Measurements from ENCODE around the gene CIDEB.

Gene CIDEB

DNA sequence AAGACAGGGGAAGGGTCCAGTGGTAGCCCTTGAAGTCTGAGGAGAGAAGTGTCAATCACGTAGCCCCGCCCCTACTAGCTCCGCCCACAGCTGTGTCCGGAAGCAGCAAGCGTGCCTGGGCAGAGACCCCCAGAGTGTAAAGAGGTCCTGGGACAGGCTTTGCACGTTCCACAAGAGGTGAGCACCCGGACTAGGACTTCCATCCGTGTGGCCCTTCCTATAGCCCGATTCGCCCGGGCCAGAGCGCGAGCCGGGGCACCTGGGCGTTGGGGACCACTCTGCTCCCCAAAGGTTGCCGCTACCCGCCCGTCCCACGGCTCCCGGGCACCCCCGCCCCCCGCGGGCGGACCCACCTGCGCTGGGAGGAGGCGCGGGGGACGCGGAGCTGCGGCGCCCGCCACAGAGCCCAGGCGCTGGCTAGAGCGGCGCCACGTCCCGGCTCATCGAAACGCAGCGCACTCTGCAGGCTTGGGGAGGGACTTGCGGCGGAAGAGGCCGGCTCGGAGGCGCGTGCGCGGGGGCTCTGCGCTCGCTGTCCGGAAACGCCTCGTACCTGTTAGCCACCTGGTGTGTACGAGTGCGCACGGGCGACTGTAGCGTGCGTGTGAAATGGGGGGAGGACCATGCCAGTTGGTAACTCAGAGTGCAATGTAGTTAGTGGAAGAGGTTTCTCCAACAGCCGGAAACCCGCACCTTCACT is 36.5 kb downstream of the CIDEB start, which contains the start of gene RABGGTA:
TSS of gene RABGGTA (minus strand) at position 464 of the 700 bp plus-strand sequence. CDS start 482 bp downstream, outside the sequence.
- in situ Hi-C loops (cut with MboI; ENCODE audit: low sequenced_read_pairs): no loop called here

DNA sequence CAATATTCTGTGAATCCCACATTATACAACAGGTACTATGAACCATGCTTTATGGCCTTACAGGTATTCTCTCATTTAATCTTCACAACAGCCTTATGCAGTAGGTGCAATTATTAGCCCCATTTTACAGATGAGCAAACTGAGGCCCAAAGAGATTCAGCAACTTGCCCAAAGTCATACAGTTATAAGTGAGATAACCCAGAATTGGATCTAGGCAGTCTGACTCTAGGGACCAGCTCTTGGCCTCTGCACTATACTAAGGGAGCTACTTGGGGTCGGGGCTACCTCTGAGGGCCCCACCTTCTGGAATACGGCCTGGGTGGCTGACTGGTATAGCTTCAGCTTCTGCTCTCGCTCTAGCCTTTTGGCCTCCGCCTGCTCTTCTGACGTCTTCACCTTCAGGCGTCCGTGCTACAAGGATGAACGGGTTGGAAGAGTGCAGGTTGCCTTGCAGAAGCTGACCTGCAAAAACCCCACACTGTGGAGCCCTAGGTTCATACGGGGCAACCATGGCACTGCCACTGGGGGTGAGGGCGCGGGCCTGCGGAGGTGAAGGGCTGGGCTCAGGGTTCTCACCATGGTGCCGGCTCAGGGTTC is 37.1 kb downstream of the CIDEB start:
- in situ Hi-C loops (cut with MboI; ENCODE audit: low sequenced_read_pairs): no loop called here

DNA sequence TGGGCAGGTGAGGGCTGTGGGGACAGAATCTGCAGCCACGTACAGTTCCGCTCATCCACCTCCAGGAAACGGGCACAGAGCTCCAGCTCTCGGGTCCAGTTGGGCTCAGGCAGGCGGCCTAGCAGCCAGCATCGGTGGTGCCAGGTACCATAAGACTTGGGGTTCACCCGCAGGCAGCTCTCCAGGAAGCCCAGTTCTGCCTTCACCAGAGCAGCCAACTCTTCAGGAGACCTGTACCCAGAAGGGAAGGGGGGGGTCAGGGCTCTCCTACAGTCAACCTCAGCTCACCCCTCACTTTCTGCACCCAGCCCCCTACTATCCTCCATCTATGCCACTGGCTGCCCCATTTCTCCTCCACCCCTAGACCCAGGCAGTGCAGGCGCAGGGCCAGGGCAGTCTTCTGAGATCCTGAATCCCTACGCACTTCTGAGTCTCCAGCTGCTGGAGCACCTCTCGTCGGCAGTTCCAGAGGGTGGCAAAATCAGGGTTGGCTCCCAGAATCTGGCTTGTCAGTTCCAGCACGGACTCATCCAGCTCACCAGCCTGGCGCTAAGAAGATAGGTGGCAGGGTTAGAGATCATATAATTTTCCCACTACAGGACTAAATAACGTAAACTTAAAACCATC is 37.8 kb downstream of the CIDEB start:
- in situ Hi-C loops (cut with MboI; ENCODE audit: low sequenced_read_pairs): no loop called here

DNA sequence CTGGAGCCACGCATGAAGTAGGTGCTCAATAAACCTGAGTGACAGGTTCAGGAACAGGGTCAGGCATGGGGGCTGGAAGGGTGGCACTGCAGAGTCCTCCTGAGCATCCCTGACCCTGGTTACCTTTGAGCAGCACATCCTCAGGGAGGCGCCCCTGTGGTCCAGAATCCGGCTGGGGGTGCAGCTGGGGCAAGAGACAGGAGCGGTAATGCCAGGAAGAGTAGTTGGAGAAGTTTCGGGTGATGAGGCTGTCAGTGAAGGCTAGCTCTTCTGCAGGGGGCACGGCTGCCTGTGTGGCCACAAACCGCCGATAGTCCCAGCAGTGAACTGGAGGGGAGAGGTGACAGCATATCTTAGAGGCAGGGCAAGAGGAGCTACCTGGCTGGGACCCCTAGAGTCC is 38.4 kb downstream of the CIDEB start:
- in situ Hi-C loops (cut with MboI; ENCODE audit: low sequenced_read_pairs): no loop called here

DNA sequence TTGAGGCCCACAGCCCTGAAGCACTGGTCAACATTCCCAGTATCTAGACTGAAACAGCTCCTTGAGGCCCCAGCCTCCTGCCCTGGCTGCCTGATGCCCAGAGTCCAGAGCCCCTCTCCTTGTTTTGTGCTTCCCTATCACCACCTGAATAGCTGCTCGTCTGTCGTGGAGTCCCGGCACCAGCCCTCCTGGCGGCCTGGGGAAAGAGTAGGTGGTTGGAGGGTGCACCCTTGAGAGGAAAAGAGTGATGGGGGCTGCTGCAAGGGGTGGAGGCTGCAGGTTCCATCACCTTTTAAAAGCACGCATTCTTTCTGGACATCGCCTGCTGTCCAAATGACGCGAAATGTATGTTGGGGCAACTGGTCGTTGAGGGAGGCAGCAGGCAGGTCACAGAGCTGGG is 39.6 kb downstream of the CIDEB start:
- in situ Hi-C loops (cut with MboI; ENCODE audit: low sequenced_read_pairs): no loop called here

DNA sequence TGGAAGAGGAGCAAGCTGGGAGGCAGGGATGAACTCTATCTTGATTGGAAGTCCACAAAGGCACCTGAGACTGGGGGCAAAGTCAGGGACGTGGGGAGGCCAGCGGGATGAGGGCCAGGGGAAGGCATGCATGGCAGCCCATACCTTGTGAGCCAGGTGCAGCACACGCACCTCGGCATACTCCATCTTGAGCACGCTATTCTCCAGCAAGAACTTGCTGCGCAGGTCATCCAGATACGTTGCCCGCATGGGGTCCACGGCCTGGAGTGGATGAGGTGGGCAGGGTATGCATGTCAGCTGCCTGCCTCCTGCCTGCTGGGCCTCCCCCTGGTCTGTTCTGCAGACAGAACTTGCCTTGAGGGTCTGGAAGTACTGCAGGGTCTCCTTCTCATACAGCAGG is 40.3 kb downstream of the CIDEB start:
- in situ Hi-C loops (cut with MboI; ENCODE audit: low sequenced_read_pairs): no loop called here

DNA sequence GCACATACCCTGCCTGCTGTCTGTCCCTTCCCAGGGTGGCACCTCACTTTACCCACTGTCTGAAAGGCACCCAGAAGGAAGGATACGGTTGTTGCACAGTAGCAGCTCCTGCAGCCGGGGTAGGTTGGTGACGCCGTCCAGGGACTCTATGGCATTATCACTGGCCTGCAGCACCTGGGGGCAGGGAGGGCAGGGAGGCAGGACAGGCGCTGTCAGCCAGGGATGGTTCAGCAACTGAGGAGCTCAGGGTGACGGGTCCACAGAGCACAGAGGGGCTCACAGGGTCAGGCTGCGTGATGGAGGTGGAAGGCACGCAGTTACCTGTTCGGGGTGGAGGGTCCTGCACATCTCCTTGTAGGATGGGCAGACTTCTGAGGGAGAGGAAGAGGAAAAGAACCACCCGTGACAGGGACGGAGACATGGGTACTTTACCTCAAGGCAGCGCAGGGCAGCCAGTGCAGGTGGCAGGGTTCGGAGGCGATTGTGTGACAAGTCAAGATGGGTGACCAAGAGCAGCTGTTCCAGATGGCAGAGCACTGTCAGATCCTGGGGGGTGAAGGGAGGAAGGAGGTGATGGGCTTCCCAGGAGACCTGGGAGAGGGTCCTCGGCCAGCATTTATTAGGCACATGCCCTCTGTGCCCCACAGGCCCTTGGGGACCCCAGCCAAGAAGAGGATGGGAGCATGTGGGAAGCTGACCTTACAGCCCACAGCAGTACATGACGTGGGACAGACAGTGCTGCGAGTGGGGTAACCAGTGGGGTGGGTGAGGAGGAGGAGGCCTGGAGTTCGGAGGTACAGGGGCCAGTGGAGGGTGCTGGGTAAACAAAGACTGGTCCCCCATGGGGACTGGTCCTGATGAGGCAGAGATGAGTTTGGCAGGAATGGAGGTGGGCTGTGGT is 41.2 kb downstream of the CIDEB start:
- in situ Hi-C loops (cut with MboI; ENCODE audit: low sequenced_read_pairs): no loop called here

DNA sequence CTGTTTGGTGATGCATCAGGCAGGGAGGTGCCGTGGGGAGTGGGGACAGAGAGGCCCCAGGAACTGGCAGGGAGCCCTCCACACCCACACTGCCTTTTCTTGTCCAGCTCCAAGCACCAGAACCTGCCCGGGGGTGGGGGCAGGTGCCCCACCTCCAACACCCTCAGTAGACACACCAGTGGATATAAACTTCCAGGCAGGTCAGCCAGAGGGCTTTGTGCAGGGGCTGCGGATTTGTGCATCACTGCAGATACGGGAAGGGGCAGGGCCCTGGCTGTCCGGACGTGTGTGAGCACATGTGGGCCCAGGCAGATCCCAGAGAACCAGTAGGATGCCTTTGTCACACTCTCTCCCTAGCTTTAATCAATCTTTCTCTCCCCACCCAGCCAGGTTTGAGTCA is 43.5 kb downstream of the CIDEB start:
- in situ Hi-C loops (cut with MboI; ENCODE audit: low sequenced_read_pairs): no loop called here

DNA sequence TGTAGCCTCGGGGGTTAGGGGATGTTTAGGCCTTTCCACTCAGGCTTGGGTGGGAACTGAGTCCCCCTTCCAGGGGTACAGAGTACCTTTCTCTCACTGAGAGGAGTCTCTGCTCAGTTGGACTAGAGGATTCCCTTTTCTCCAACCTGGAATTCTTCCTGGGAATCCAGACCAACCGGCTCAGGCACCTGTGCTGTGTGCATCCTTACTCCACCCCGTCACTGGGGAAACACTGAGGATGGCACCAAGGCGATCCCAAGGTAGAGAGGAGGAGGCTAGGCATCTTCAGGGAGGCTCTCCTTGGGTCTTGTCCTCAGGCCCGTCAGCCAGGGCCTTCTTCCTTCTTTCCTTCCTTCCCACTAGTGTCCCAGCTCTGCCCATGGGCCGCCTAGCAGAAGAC is 43.9 kb downstream of the CIDEB start:
- in situ Hi-C loops (cut with MboI; ENCODE audit: low sequenced_read_pairs): no loop called here

DNA sequence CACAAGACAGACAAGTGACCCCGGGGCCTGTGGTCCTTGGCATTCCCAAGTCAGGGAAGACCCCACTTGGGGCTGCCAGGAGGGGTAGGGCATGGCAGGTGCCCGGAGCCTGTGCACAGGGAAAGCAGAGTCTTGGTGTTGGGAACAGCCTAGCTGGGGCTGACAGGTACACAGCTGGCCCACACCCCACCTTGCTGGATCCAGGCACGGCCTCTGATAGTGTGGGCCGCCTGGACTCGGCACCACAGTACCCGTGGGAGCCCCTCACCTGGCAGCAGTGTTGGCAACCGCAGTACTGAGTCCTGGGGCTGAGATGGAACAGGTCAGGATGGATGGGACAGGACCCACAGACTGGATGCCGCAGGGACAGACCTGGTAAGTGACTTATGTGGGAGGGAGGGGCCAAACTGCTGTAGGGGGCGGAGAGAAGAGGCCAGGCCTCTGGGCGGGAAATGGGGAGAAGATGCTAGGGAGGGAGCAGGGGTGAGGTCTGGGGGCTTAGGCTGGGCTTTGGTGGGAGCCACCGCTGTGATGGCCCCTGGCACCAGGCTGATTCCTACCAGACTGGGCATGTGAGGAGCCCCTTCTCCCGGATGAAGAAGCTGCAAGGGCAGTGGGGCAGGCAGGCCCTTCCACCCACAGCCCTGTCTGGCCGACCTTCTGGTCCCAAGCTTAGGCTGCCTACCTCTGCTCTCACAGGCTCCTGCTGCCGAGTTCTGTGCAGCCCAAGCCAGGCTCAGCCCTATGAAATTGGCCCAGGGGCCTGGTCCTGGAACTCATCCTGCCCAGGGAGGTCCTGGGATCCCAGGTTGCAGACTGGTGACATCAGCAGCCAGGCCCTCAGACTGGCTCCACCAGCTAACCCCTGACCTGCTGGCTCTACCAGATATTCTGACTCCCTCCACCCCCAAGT is 44.7 kb downstream of the CIDEB start, which contains the start of gene TGM1:
TSS of gene TGM1 (minus strand) at position 357 of the 913 bp plus-strand sequence. CDS start 825 bp downstream, outside the sequence.
- in situ Hi-C loops (cut with MboI; ENCODE audit: low sequenced_read_pairs): no loop called here

DNA sequence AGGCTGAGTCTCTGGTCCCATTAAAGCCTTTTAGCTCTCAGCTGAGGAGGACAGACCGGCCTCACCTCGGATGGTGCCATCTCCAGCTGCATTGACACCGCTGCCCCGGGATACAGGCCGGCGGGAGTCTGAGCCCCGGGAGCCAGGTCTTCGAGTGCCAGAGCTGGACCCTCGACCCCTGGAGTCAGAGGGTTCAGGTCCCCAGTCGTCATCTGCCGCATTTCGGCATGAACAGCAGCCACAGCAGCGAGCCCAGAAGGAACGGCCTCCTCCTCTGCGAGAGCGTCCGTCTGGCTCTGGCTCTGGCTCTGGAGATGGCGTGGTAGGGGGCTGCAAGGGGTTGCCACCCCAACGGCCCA is 45.8 kb downstream of the CIDEB start:
- in situ Hi-C loops (cut with MboI; ENCODE audit: low sequenced_read_pairs): no loop called here

DNA sequence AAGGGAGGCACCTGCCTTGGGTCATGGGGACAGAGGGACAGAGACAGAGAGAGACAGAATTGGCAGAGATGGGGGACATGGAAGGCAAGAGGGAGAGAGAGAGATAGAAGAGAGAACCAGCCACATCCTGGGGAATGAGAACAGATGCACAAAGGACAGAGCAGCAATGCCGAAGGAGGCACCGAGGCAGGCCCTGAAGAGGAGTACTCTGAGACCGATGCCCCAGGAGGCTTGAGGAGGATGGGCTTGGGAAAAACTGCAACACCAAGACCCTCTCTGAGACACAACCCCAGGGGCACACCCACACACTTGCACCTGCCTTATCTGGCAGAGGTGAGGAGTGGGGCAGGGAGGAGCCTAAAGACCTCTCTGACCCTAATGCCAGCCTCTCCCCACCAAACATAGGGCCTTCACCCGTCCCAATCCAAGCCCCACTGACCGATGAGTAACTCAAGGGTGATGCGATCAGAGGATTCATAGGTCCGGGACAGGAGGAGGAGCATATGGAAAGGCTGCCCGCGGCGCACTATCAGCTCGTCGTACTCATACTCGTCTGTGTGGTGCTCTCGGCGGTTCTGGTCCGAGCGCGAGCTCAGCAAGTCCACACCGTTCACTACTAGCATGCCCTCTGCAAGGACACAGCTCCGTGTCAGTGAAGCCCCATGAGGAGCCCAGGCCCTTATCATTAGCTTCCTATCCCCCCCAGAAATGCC is 46.4 kb downstream of the CIDEB start:
- in situ Hi-C loops (cut with MboI; ENCODE audit: low sequenced_read_pairs): no loop called here

DNA sequence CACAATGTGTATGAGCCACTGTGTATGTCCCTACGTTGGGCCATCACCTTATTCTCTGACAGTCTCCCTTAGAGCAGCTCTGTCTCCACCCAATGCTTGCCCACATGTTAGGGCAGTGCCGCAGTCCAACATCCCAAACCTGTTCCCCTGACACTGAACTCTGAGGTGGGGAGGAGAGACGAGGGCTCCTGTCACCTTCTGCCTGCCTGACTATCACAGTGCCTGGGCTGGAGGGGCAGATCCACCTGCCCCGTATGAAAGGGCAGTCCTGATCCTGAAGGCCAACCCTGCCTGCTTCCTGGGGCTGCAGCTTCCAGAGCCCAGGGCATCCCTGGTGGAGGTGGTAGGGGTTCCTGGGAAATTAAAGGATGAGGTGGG is 47.0 kb downstream of the CIDEB start:
- in situ Hi-C loops (cut with MboI; ENCODE audit: low sequenced_read_pairs): no loop called here

DNA sequence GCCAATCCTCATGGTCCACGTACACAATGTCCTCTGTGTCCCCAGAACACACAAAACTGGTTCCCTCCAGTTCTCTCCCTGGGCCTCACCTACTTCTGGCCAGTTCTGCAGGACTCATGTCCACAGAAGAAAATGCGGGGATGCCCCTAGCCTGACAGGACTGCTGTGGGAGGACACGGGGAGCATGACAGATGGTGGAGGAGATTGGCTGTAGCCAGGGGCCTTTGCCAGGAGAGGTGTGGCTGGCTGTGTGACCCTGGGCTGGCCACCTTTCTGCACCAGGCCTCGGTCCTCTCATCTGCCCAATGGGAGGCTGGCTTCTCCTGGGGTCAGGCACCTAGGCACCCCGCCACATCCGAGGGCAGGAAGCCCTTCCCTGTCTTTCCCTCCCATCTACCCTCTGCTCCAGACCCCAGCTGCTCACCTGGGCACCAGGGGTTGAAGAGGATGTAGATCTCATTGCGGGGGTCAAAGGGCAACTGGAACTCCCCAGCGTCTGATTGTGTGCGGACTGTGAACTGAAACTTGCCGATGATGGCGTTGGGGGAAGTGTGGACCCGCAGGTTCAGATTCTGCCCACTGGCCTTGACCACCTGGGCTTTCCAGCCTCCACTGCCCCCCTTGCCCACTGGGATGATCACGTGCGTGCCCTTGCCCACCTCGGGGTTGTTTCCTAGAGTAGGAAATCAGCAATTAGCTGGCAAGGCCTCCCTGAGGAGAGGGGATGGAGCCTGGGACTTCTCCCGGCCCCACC is 47.6 kb downstream of the CIDEB start:
- in situ Hi-C loops (cut with MboI; ENCODE audit: low sequenced_read_pairs): no loop called here

DNA sequence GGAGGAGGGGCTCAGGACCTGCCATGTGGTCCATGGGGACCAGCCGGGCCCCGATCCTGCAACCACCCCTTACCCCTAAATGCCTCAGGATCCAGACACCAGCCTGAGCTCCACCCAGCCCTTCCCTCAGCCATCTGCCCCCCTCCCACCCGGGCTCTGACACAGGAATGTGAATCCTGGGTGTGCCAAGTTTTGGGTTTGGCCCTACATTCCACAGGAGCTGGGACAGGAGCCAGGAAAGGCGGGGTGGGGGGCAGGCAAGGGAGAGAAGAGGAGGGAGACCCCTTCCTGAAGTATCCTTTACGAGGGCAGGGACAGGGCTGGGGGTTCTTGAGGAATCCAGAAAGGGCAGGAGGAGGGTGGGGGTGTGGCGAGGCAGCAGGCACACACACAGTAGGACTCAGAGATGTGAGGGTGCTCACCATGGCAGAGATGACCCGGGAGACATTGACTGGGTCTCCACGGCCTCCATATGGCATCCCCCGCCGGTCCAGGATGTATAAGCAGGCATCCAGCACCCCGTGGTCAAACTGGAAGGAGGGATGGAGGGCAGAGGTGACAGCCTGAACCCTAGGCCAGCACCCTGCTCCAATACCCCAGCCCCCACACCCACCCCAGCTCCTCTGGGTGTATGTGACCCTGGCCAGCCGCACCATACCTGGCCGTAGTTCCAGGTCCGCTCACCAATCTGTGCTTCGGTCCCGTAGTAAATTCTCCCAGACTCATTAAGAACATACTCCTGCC is 48.3 kb downstream of the CIDEB start:
- in situ Hi-C loops (cut with MboI; ENCODE audit: low sequenced_read_pairs): no loop called here

DNA sequence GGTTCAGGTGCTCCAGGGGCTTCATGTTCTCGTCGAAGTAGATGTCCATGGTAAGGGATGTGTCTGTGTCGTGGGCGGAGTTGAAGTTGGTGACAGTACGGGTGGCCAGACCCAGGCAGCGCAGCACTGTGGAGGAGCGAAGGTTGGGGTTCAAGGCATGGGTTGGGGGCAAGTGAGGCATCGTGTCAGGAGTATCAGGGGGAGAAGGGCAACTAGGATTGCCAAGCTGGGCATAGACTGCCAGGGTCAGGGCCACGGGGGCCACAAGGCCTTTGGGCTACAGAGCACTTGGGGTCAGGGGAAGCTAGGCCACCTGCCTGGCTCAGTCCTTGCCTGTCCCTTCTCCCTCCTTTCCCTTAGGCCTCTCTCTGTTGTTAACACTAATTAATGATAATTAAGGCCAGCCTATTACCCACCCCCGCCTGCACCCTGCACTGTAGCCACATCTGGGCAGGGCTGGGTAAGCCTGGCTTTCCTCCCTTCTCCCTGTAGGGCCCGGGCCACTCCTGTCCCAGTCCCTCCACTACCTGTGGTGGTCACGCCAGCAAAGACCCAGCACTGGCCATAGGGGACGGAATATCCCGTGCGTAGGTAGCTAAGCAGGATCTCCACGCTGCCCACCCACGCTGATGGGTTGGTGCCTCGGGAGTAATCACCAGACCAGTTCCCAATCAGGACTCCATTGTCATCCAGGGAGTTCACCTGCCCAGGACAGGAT is 49.1 kb downstream of the CIDEB start:
- in situ Hi-C loops (cut with MboI; ENCODE audit: low sequenced_read_pairs): no loop called here

DNA sequence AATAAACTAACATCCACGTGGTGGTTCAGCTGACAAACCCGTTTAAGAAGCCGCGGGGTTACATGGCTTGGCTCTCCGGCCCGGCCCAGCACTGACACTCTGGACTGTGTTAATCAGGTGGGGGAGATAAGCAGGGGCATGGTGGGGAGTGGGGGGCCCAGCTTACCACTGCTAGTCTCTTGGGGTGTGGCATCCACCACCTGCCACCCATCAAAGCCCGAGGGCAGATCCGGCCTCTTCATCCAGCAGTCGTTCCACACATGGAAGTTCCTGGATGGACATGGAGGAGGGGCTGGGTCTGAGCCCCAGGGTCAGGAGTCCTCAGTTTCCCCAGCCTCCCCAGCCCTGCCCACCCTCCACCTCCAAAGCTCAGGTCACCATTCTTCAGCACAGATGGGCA is 49.7 kb downstream of the CIDEB start:
- in situ Hi-C loops (cut with MboI; ENCODE audit: low sequenced_read_pairs): no loop called here

DNA sequence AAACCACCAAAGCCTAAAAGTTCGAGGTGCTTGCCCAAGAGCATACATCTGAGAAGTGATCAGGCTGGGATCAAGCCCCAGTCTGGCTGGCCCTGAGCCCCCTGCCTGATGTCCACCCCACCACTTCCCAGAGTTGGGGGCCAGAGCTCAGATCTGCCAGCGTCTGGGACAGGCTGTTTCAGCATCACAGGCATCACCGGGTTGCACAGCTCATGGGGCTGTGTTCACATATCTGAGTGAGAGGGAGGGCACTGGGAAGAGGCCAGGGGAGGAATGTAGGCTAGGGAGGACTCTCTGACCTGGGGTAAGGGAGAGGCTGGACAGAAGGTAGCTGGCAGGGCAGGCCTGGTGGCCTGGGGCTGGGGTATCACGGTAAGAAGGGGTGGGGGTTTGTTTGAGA is 50.8 kb downstream of the CIDEB start:
- in situ Hi-C loops (cut with MboI; ENCODE audit: low sequenced_read_pairs): no loop called here
